HT-29 (cell line): ENCODE measurements around the gene PLA2G2A. TPM values are rescaled to one million over a fixed set of nuclear protein-coding genes. Genes with fewer than 3 reads are reported as not detected.
A peak's percentile ranks its signal among the peaks of the same experiment; 100 is the strongest.
"Not testable (repeated sequence)": the region's sequence is repeated elsewhere in the genome, so short reads cannot be mapped to it uniquely, and the experiment has no call there.

Source experiments
- DNase-seq: peaks from one replicate; pipeline ENCODE4 v3.0.0-alpha.2; 2015; ENCODE audit warnings: low spot score
- total RNA-seq: library from RNA; depleted of rRNA; stranded (reverse); fragments of >200 nt; shearing (Covaris generic); gene quantifications from 2 replicates; pipeline ENCODE4 v1.2.3, GENCODE V29; 2014; rRNA removed

The PLA2G2A gene
- total RNA-seq, 1 experiment from 2014 or later = 0.31 TPM

GRCh38 chr1:19932866-19933265 is 46.6 kb downstream of the PLA2G2A start:
- no peak for DNase-seq

- DNase-seq = not testable (repeated sequence)
Observed at GRCh38 chr1:19927130-19927421, 52.3 kb downstream of the PLA2G2A start.

- DNase-seq = peak; percentile 43
Observed at GRCh38 chr1:19926296-19927129, 52.9 kb downstream of the PLA2G2A start.

Other genes with a start within 250 kb of the PLA2G2A start
- gene TMCO4, start 179.7 kb downstream of the PLA2G2A start, total RNA-seq = 23.8 and 26.8 TPM in 2 replicates
- not detected in 2 replicates for gene RNF186, start 164.3 kb downstream of the PLA2G2A start, total RNA-seq
- 3.7 and 4.5 TPM in 2 replicates for gene OTUD3, start 97.2 kb downstream of the PLA2G2A start, total RNA-seq
- gene PLA2G2E, start 56.0 kb downstream of the PLA2G2A start, total RNA-seq = 0.20 TPM in 1 of 2 replicates, not detected in the other
- not detected in 2 replicates for gene PLA2G5, start 90.6 kb upstream of the PLA2G2A start, total RNA-seq
- gene PLA2G2D, start 139.9 kb upstream of the PLA2G2A start, total RNA-seq = not detected in 2 replicates
- gene PLA2G2F, start 159.7 kb upstream of the PLA2G2A start, total RNA-seq = 0.41 and 1.7 TPM in 2 replicates
- 3.1 and 3.2 TPM in 2 replicates for gene UBXN10, start 206.5 kb upstream of the PLA2G2A start, total RNA-seq
- gene PLA2G2C, start 206.9 kb upstream of the PLA2G2A start, total RNA-seq = not detected in 2 replicates